ENCODE data around the gene ZIM2. TPM values are rescaled to one million over a fixed set of nuclear protein-coding genes. Genes with fewer than 3 reads are reported as not detected.

Gene ZIM2
- total RNA-seq, 1 donor from 2014 or later: not detected

GRCh38 chr19:56778351-56778750 is 62.2 kb downstream of the ZIM2 start:
- no peak overlapping the region for H3K4me3 Mint-ChIP-seq (ENCODE audit: unreplicated experiment)
- no peak overlapping the region for H3K27ac Mint-ChIP-seq (ENCODE audit: unreplicated experiment)
- TF ChIP-seq CTCF (IDR thresholded peaks at IDR 0.05): no peak
- H3K9me3 Mint-ChIP-seq (ENCODE audit: unreplicated experiment): peaks cover 62% of the 10 kb centered on the region
- no peak for DNase-seq (ENCODE audit: extremely low spot score, unreplicated experiment)
- no peaks in the 10 kb centered on the region for H3K36me3 Mint-ChIP-seq (ENCODE audit: unreplicated experiment)
- no peaks in the 10 kb centered on the region for H3K27me3 Mint-ChIP-seq (ENCODE audit: unreplicated experiment)
- no peaks in the 10 kb centered on the region for H3K4me1 Mint-ChIP-seq (ENCODE audit: unreplicated experiment)

GRCh38 chr19:56769650-56770049 is 70.9 kb downstream of the ZIM2 start:
- Mint-ChIP-seq H3K27me3 (ENCODE audit: unreplicated experiment) (no peaks in the 10 kb centered on the region), H3K27ac (ENCODE audit: unreplicated experiment) (no peak overlapping the region), H3K9me3 (ENCODE audit: unreplicated experiment) (peaks cover 28% of the 10 kb centered on the region), H3K36me3 (ENCODE audit: unreplicated experiment) (no peaks in the 10 kb centered on the region), H3K4me3 (ENCODE audit: unreplicated experiment) (no peak overlapping the region), H3K4me1 (ENCODE audit: unreplicated experiment) (no peaks in the 10 kb centered on the region)
- DNase-seq (ENCODE audit: extremely low spot score, unreplicated experiment): no peak
- no peak for TF ChIP-seq CTCF (IDR thresholded peaks at IDR 0.05)

GRCh38 chr19:56765137-56765536 is 75.4 kb downstream of the ZIM2 start:
- Mint-ChIP-seq H3K36me3 (ENCODE audit: unreplicated experiment) (no peaks in the 10 kb centered on the region), H3K27me3 (ENCODE audit: unreplicated experiment) (no peaks in the 10 kb centered on the region), H3K4me1 (ENCODE audit: unreplicated experiment) (no peaks in the 10 kb centered on the region), H3K9me3 (ENCODE audit: unreplicated experiment) (peaks cover 30% of the 10 kb centered on the region), H3K27ac (ENCODE audit: unreplicated experiment) (no peak overlapping the region), H3K4me3 (ENCODE audit: unreplicated experiment) (no peak overlapping the region)
- no peak for DNase-seq (ENCODE audit: extremely low spot score, unreplicated experiment)
- TF ChIP-seq CTCF (IDR thresholded peaks at IDR 0.05): no peak

GRCh38 chr19:56764196-56764695 is 76.3 kb downstream of the ZIM2 start:
- TF ChIP-seq CTCF (IDR thresholded peaks at IDR 0.05): no peak

GRCh38 chr19:56760842-56761241 is 79.7 kb downstream of the ZIM2 start:
- Mint-ChIP-seq H3K27ac (ENCODE audit: unreplicated experiment) (no peak overlapping the region), H3K9me3 (ENCODE audit: unreplicated experiment) (peaks cover 57% of the 10 kb centered on the region), H3K36me3 (ENCODE audit: unreplicated experiment) (no peaks in the 10 kb centered on the region), H3K27me3 (ENCODE audit: unreplicated experiment) (no peaks in the 10 kb centered on the region), H3K4me1 (ENCODE audit: unreplicated experiment) (no peaks in the 10 kb centered on the region), H3K4me3 (ENCODE audit: unreplicated experiment) (no peak overlapping the region)
- no peak for DNase-seq (ENCODE audit: extremely low spot score, unreplicated experiment)
- no peak for TF ChIP-seq CTCF (IDR thresholded peaks at IDR 0.05)

More at GRCh38 chr19:56764196-56764695, 76.3 kb downstream of the ZIM2 start:
- no peak overlapping the region for H3K4me3 Mint-ChIP-seq (ENCODE audit: unreplicated experiment)
- no peaks in the 10 kb centered on the region for H3K27me3 Mint-ChIP-seq (ENCODE audit: unreplicated experiment)
- no peak overlapping the region for H3K27ac Mint-ChIP-seq (ENCODE audit: unreplicated experiment)
- H3K36me3 Mint-ChIP-seq (ENCODE audit: unreplicated experiment): no peaks in the 10 kb centered on the region
- H3K4me1 Mint-ChIP-seq (ENCODE audit: unreplicated experiment): no peaks in the 10 kb centered on the region
- no peak for DNase-seq (ENCODE audit: extremely low spot score, unreplicated experiment)
- H3K9me3 Mint-ChIP-seq (ENCODE audit: unreplicated experiment): peaks cover 34% of the 10 kb centered on the region
